Neutrophil (primary cell): ENCODE measurements around the gene FICD.

Source experiments
- H3K27ac ChIP-seq: fragments of 200-600 bp; sonication (generic); 2 replicates; pipeline ENCODE4 v1.5.1; 2016; ENCODE audit warnings: mild to moderate bottlenecking, moderate library complexity
- H3K27me3 ChIP-seq: fragments of 200-600 bp; sonication (generic); 2 replicates; pipeline ENCODE4 v1.6.0; 2016; ENCODE audit warnings: mild to moderate bottlenecking
- H3K36me3 ChIP-seq: fragments of 200-600 bp; sonication (generic); 2 replicates; pipeline ENCODE4 v1.5.1; 2017
- H3K4me1 ChIP-seq, 2 experiments: fragments of 200-600 bp in 1 of 2; sonication (generic) in 1 of 2; 1 replicate in 1 of 2; 2 replicates in 1 of 2; pipeline versions ENCODE4 v1.5.1 to v1.6.1; 2013 to 2016; ENCODE audit warnings: low read depth in 1 of 2, low read length in 1 of 2, mild to moderate bottlenecking in 1 of 2, moderate library complexity in 1 of 2; ENCODE audit not compliant: control insufficient read depth in 1 of 2, insufficient read depth in 1 of 2
- H3K4me3 ChIP-seq, 2 experiments: fragments of 200-600 bp in 1 of 2; sonication (generic) in 1 of 2; 1 replicate in 1 of 2; 2 replicates in 1 of 2; pipeline ENCODE4 v1.5.1; 2013 to 2016; ENCODE audit warnings: low read depth in 1 of 2, low read length in 1 of 2, mild to moderate bottlenecking in 1 of 2, moderate library complexity in 1 of 2
- H3K9me3 ChIP-seq: fragments of 200-600 bp; sonication (generic); 2 replicates; pipeline ENCODE4 v1.5.1; 2016
- TF ChIP-seq, protein P1 (sequence below): fragments of 200-600 bp; sonication (generic); IDR thresholded peaks from 2 replicates; pipeline ENCODE4 v1.5.1; 2016; ENCODE audit warnings: antibody characterized with exemption

The FICD gene

DNA sequence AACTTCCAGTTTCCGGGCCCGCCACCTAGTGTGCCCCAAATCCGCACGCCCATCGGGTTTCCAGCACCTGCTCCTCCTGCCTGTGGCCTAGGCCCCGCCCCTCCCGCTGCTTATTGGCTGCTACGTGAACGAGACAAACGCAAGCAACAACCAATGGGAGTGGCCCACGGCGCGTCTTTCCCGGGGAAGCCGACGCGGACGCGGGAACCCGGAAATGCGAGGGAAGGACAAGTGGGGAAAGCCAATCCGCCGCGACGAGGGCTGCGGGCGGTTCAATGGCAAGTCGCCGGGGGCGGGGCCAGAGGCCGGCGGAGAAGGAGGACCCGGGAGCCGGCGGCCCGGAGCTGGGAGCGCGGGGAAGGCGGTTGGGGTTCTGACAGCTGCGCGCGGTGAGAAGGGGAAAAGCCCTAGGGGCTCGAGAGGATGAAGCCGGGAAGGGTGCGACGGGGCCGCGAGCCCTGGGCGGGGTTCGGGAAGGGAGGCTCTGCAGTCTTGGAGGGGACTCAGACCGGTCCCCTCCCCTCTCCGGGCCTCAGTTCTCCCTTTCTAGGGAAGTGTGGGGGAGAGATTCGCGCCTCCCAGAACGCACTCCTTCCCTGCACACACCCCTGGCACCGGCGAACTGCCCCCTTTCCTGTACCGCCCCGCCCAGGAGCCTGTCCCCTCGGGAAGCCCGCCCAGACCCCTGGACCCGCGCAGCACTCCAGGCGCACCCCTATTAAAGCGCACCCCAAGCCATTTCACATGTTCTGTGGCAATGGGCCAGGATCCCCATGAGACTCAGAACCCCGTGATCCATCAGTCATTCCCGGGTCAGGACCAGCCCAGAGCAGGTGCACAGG, at the start of gene FICD:
Gene FICD, plus strand, starts transcription at position 305 of the 842 bp plus-strand sequence. CDS start 1,696 bp downstream, outside the sequence.
- Histone ChIP-seq H3K27me3 (no peaks in the 10 kb centered on the region), H3K4me3 (peak within 1 kb of the TSS; percentile 91 to 93), H3K9me3 (no peaks in the 10 kb centered on the region), H3K4me1 (peaks cover 20 to 21% of the 10 kb centered on the region in 2 experiments), H3K36me3 (peaks cover 34% of the 10 kb centered on the region), H3K27ac (peak within 1 kb of the TSS; percentile 75)
- TF ChIP-seq, protein P1, sequence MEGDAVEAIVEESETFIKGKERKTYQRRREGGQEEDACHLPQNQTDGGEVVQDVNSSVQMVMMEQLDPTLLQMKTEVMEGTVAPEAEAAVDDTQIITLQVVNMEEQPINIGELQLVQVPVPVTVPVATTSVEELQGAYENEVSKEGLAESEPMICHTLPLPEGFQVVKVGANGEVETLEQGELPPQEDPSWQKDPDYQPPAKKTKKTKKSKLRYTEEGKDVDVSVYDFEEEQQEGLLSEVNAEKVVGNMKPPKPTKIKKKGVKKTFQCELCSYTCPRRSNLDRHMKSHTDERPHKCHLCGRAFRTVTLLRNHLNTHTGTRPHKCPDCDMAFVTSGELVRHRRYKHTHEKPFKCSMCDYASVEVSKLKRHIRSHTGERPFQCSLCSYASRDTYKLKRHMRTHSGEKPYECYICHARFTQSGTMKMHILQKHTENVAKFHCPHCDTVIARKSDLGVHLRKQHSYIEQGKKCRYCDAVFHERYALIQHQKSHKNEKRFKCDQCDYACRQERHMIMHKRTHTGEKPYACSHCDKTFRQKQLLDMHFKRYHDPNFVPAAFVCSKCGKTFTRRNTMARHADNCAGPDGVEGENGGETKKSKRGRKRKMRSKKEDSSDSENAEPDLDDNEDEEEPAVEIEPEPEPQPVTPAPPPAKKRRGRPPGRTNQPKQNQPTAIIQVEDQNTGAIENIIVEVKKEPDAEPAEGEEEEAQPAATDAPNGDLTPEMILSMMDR: peak; percentile 44

DNA sequence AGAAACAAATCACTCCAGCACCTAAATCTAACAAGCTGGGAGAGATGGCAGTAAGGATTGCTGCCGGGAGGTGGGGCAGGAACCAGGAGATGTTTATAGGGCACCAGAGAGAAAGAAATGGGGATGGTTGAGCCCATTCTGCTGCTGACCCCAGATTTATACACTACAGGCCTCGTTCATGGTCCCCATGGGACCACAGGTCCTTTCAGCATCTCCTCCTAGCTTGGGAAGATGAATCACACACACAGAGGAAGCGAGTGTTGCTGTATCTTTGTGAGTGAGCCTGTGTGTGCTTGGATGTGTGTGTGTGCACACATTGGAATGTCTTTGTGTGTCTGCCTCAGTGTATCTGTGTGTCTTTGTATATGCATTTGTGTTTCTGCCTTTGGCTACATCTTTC, 49.7 kb upstream of the FICD start:
- H3K4me3 ChIP-seq: no peak overlapping the region
- no peak overlapping the region for H3K27ac ChIP-seq
- H3K9me3 ChIP-seq: no peaks in the 10 kb centered on the region
- peaks cover 19% of the 10 kb centered on the region for H3K27me3 ChIP-seq
- TF ChIP-seq, protein P1: no peak
- H3K36me3 ChIP-seq: no peaks in the 10 kb centered on the region
- no peaks in the 10 kb centered on the region for H3K4me1 ChIP-seq

DNA sequence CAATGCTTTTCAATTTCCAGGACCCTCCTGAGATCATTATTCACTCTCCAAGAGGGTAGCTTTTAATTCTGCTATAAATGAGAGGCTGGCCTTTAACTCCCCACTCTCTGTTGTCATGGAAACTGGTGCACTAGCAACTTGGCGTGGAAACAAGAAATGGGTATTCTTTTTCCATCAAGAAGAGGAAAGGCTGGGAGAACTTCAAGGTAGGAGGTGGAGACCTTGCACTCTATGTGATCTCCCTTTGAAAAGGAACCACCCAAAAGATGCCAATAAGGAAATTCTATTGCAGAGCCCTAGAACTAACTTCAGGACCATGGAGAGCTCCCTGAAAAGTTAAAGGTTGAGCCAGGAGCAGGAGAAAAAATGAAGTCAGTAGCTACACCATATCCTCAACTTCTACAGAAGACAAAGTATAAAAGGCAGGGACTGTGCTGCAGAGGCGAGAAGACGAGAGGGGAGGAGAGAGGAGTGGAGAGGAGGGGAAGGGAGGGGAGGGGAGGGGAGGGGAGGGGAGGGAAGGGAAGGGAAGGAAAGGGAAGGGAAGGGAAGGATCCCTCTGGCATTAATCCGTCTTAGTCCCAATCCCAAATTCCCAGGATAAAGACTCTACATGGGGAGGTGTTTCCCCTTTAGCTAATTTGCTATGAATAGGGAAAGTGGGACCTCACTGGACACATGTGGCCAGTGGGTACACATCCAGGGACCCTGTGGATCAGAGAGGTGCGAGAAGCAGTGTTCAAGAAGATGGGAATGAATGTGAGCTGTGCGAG, 46.7 kb upstream of the FICD start:
- TF ChIP-seq, protein P1: no peak
- Histone ChIP-seq H3K27ac (no peak overlapping the region), H3K4me3 (no peak overlapping the region), H3K4me1 (no peaks in the 10 kb centered on the region), H3K36me3 (no peaks in the 10 kb centered on the region), H3K27me3 (peaks cover 4% of the 10 kb centered on the region), H3K9me3 (no peaks in the 10 kb centered on the region)

DNA sequence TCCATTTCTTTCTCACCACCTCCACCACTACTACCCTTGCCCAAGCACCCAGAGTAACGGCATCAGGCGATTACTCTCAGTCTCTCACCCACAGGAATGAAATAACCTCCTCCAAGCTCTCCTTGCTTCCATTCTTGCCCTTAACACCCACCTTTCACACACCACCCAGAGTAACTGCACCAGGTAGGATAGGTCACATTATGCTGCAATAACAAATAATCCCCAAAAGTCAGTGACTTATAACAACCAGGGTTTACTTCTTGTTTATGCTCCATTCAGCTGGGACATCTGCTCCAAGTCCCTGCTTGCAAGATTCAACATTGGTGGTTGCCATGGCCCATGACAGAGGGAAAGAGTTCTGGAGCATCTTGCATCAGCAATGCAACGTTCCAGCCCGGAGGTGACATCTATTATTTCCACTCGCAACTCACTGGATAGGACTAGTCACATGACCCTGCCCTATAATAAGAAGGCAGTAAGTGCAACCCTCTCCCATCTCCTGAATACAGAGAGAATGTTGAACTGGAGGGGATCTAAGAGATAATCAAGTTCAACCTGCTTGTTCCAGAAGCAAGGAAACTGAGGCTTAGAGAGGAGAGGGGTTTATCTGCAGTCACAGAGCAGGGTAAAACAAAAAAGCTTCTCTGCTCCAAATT, 41.5 kb upstream of the FICD start:
- Histone ChIP-seq H3K4me3 (no peak overlapping the region), H3K36me3 (no peaks in the 10 kb centered on the region), H3K4me1 (no peaks in the 10 kb centered on the region), H3K9me3 (no peaks in the 10 kb centered on the region), H3K27ac (no peak overlapping the region), H3K27me3 (no peaks in the 10 kb centered on the region)
- TF ChIP-seq, protein P1: no peak

DNA sequence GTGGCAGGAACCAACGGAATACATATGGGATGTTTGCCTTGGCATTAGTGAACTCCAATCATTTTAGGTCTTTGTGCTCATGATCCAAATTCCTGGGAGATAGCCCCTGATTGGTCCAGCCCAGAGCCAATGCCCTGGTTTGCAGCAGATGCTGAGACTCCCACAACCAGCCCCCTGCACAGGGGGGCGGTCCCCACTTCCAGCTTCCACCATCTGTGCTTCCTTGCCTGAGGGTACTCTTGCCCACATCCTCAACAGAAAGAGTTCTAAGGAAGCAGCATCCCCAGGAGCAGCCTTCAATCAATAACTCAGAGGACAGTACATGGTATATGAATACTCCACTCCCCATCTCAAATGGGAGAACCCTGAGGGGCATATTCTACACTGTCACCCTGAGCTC, 39.7 kb upstream of the FICD start:
- Histone ChIP-seq H3K36me3 (no peaks in the 10 kb centered on the region), H3K4me3 (no peak overlapping the region), H3K4me1 (no peaks in the 10 kb centered on the region), H3K9me3 (no peaks in the 10 kb centered on the region), H3K27ac (no peak overlapping the region), H3K27me3 (no peaks in the 10 kb centered on the region)
- TF ChIP-seq, protein P1: no peak
